Right lobe of liver (tissue), 4 donors: Measurements from ENCODE around the gene MS4A14.
"Not testable (repeated sequence)": the region's sequence is repeated elsewhere in the genome, so short reads cannot be mapped to it uniquely, and the experiment has no call there.

ENCODE experiments used
- CTCF ChIP-seq, 4 donors: fragments of 200-600 bp in 3 of 4; fragments of 450-650 bp in 1 of 4; IDR thresholded peaks; one replicate each; pipeline versions ENCODE4 v1.5.1 to v1.8.0; 2016 to 2022; ENCODE audit warnings: antibody characterized with exemption in 4 of 4, mild to moderate bottlenecking in 2 of 4
- POLR2A ChIP-seq: fragments of 450-650 bp; IDR thresholded peaks from one replicate; pipeline ENCODE4 v1.6.1; 2017; ENCODE audit warnings: antibody characterized with exemption, mild to moderate bottlenecking
- donor health status: DM: no; HTN: no; CAD: no.
- donor health status: DM: no; HTN: no; CAD: no.
- donor health status: DM: no; HTN: yes; CAD: no.

GRCh38 chr11:60451185-60451584, 54.9 kb downstream of the MS4A14 start:
- not testable (repeated sequence) for TF ChIP-seq POLR2A; CTCF (IDR thresholded peaks at IDR 0.05)
